ENCODE results near the gene NUDT3. TPM values are rescaled to one million over a fixed set of nuclear protein-coding genes. Genes with fewer than 3 reads are reported as not detected.
A peak's percentile ranks its signal among the peaks of the same experiment; 100 is the strongest.

The NUDT3 gene
- polyA plus RNA-seq, 1 of the 3 experiments (the other 2 are of a cell fraction): 11.9 TPM

- no peaks in the 10 kb centered on the region for H3K27me3 ChIP-seq (ENCODE audit: insufficient read depth)
- TF ChIP-seq ELF1 (IDR thresholded peaks at IDR 0.05) (no peak), TEAD4 (IDR thresholded peaks at IDR 0.05; ENCODE audit: borderline replicate concordance, insufficient read depth) (no peak), MEF2A (IDR thresholded peaks at IDR 0.05; ENCODE audit: borderline replicate concordance, low read depth) (no peak), FOXJ3 (CRISPR knock-in tag; IDR thresholded peaks at IDR 0.05) (no peak), PBX3 (IDR thresholded peaks at IDR 0.05) (no peak), USF2 (IDR thresholded peaks at IDR 0.05; ENCODE audit: borderline replicate concordance, low read depth, low read length) (no peak), CTCF (IDR thresholded peaks at IDR 0.05) (no peak)
- WGBS (ENCODE audit: low lambda C conversion rate): 2% methylated on average over 10 of the region's 10 CpGs
- peak overlapping the region; percentile 66 to 84 for H3K27ac ChIP-seq (ENCODE audit: low read depth in 2 of 2, low read length in 1 of 2)
- H3F3A ChIP-seq (replicated peaks; ENCODE audit: insufficient read depth): peaks cover 22% of the 10 kb centered on the region
- H3K4me2 ChIP-seq: peak overlapping the region; percentile 93
- H3K36me3 ChIP-seq (replicated peaks in 1 of 2; ENCODE audit: control insufficient read depth in 1 of 2, insufficient read depth in 2 of 2, low read length in 1 of 2): peaks cover 24 to 44% of the 10 kb centered on the region in 2 experiments
- no peak for DNase-seq
- H3K9me2 ChIP-seq: no peaks in the 10 kb centered on the region
- no peaks in the 10 kb centered on the region for H3K9me3 ChIP-seq
- CTCF ChIA-PET: interaction anchor here (1.0 to 3.8 kb wide), 4 partner anchors 10 to 229 kb away, joined by 3 to 22 read pairs (median 15); partner anchors contain the start of gene SMIM29
- H3K4me1 ChIP-seq (ENCODE audit: control insufficient read depth in 1 of 2, insufficient read depth in 2 of 2, low read depth in 1 of 2, low read length in 1 of 2): peaks cover 7 to 20% of the 10 kb centered on the region in 2 experiments; a peak in 3 of 4 replicates
- no peak overlapping the region for H2AFZ ChIP-seq (ENCODE audit: low read depth)
- H3K79me2 ChIP-seq (ENCODE audit: insufficient read depth): peaks cover 56% of the 10 kb centered on the region
- POLR2A ChIA-PET: interaction anchor here (1.6 kb wide), 1 partner anchor 10 kb away, joined by 8 read pairs; no protein-coding TSS in a partner anchor
- H3K4me3 ChIP-seq (ENCODE audit: low read depth in 2 of 2, low read length in 1 of 2): peak overlapping the region; percentile 74 to 94
- peaks cover 43% of the 10 kb centered on the region for H4K20me1 ChIP-seq (ENCODE audit: insufficient read depth)
- H3K9ac ChIP-seq: peak overlapping the region; percentile 98
These were observed 32.6 kb upstream of the NUDT3 start for GRCh38 chr6:34425132-34425497.

GRCh38 chr6:34424200-34425131 lies 32.0 kb upstream of the NUDT3 start:
- H3F3A ChIP-seq (replicated peaks; ENCODE audit: insufficient read depth): peaks cover 29% of the 10 kb centered on the region
- H3K27me3 ChIP-seq (ENCODE audit: insufficient read depth): no peaks in the 10 kb centered on the region
- peaks cover 57% of the 10 kb centered on the region for H3K79me2 ChIP-seq (ENCODE audit: insufficient read depth)
- POLR2A ChIA-PET: interaction anchor here (1.0 to 1.6 kb wide), 2 partner anchors 9 to 367 kb away, joined by 4 to 8 read pairs; partner anchors contain the start of gene BLTP3A
- CTCF ChIA-PET: interaction anchor here (1.0 to 3.8 kb wide), 4 partner anchors 9 to 228 kb away, joined by 3 to 22 read pairs (median 15); partner anchors contain the start of gene SMIM29
- H3K4me2 ChIP-seq: peak overlapping the region; percentile 93
- peak overlapping the region in 1 of 2 experiments; percentile 66; a peak in 2 of 4 replicates for H3K27ac ChIP-seq (ENCODE audit: low read depth in 2 of 2, low read length in 1 of 2)
- H3K9ac ChIP-seq: peak overlapping the region; percentile 98
- peaks cover 49% of the 10 kb centered on the region for H4K20me1 ChIP-seq (ENCODE audit: insufficient read depth)
- TF ChIP-seq MXI1 (IDR thresholded peaks at IDR 0.05; ENCODE audit: low read depth, low read length) (no peak), FOSL2 (IDR thresholded peaks at IDR 0.05; ENCODE audit: borderline replicate concordance, low read depth) (no peak), YY1 (IDR thresholded peaks at IDR 0.05; ENCODE audit: low read depth) (no peak), GABPA (IDR thresholded peaks at IDR 0.05; ENCODE audit: low read depth) (no peak), JUND (IDR thresholded peaks at IDR 0.05) (no peak), ZBTB33 (IDR thresholded peaks at IDR 0.05; ENCODE audit: borderline replicate concordance, low read depth) (no peak), NRF1 (IDR thresholded peaks at IDR 0.05; ENCODE audit: low read depth, low read length) (no peak), IRF3 (IDR thresholded peaks at IDR 0.05; ENCODE audit: low read depth, low read length) (no peak), TEAD4 (IDR thresholded peaks at IDR 0.05; ENCODE audit: borderline replicate concordance, insufficient read depth) (no peak), FOXM1 (IDR thresholded peaks at IDR 0.05; ENCODE audit: low read depth) (no peak), MEF2A (IDR thresholded peaks at IDR 0.05; ENCODE audit: borderline replicate concordance, low read depth) (no peak)
- peaks cover 28 to 50% of the 10 kb centered on the region in 2 experiments for H3K36me3 ChIP-seq (replicated peaks in 1 of 2; ENCODE audit: control insufficient read depth in 1 of 2, insufficient read depth in 2 of 2, low read length in 1 of 2)
- peak overlapping the region; percentile 74 to 94 for H3K4me3 ChIP-seq (ENCODE audit: low read depth in 2 of 2, low read length in 1 of 2)
- H3K9me2 ChIP-seq: no peaks in the 10 kb centered on the region
- no peaks in the 10 kb centered on the region for H3K9me3 ChIP-seq
- H3K4me1 ChIP-seq (ENCODE audit: control insufficient read depth in 1 of 2, insufficient read depth in 2 of 2, low read depth in 1 of 2, low read length in 1 of 2): peaks cover 7 to 20% of the 10 kb centered on the region in 2 experiments; a peak in 3 of 4 replicates
- 71% methylated on average over 16 of the region's 19 CpGs for WGBS (ENCODE audit: low lambda C conversion rate)
- no peak for DNase-seq
- H2AFZ ChIP-seq (ENCODE audit: low read depth): no peak overlapping the region
